GM19351 (cell line): ENCODE measurements around the gene CLDN14.
"Not testable (repeated sequence)": the region's sequence is repeated elsewhere in the genome, so short reads cannot be mapped to it uniquely, and the experiment has no call there.

Source experiments
- ATAC-seq: cut with Tn5 transposase; IDR thresholded peaks from one replicate; pipeline ENCODE4 v1.9.1; 2021; ENCODE audit warnings: mild to moderate bottlenecking, moderate library complexity; ENCODE audit not compliant: unreplicated experiment

Gene CLDN14

DNA sequence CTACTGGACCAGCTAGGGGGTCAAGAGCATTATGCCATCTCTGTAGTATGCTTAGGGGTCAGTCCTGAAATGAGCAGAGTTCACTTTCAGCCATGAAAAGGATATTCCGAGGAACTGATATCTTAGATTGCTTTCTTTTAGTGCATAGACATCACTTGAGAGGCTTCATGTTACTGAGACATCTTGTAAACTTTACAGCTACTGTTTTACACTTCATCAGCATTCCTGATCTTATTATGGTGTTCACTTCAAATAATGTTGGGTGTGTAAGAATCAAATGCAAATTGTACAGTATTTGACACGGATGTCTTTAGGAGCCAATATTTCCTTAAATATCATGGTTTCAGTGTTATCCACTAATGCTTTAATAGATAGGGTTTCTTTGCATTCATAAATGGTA, 22.4 kb upstream of the CLDN14 start:
- no peak for ATAC-seq

DNA sequence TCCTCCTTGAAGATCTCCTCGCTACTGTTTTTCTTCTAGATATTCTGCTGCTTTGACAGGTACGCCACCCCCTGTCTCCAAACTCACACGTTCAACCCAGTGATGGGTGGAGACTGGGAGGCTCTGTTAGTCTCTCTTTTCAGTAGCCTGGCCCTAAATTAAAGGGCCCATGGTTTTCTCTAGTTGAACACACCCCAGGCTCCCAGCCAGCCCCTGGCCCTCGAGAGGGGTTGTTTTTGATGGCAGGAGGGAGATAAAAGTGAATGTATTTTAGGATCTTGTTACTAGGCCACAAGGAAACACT, 21.6 kb upstream of the CLDN14 start:
- ATAC-seq, result no peak

DNA sequence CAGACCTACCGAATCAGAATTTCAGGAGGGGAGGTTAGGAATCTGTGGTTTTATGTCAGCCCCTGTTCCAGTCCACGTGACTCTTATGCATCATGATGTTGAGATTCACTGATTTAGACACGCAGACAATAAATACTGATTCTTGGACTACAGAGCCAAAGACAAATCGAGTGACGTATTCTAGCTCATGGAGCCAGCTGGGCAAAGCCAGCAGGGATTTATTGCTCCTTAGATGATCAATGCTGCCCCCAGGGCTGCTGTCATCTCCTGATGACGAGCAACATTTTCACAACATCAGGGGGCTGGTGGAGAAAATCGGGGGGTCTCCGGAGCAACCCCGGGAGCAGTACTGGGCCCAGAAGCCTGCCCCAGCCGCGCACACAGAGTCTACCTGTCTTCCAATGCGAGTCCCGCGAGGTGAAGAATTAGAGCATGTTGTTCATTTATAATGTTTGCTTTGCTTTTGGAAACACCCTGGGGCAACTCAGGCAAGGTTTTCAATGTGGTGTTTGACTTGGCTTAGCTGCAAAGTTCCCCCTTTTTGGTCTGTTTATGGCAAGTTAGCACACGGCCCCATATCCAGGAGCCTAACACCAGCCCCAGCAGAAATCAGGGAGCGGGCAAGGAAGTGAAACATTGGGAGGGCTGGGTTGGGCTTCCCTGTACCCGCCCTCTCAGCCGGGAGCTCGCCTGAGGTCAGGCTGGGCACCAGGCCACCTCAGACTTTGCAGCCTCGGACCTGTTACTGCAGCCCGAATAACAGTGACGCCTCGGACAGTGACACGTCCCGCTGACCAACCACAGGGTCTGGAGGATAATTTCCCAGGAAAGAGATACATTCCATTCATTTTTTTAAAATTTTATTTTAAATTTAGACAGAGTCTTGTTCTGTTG, 19.9 kb upstream of the CLDN14 start:
- ATAC-seq, result no peak

DNA sequence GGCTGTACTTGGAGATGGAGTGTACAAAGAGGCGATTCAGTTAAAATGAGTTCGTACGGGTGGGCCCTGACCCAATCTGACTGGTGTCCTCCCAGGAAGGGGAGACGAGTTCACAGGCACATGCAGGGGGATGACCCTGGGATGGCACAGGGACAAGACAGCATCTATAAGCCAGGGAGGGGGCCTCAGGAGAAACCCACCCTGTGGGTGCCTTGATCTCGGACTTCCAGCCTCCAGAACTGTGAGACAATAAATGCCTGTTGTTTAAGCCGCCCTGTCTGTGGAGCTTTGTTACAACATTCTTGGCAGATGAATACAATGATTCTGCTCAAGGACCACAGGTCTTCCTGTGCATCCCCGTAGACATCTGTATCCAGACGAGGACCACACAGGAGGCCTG, 14.6 kb upstream of the CLDN14 start:
- no peak for ATAC-seq

DNA sequence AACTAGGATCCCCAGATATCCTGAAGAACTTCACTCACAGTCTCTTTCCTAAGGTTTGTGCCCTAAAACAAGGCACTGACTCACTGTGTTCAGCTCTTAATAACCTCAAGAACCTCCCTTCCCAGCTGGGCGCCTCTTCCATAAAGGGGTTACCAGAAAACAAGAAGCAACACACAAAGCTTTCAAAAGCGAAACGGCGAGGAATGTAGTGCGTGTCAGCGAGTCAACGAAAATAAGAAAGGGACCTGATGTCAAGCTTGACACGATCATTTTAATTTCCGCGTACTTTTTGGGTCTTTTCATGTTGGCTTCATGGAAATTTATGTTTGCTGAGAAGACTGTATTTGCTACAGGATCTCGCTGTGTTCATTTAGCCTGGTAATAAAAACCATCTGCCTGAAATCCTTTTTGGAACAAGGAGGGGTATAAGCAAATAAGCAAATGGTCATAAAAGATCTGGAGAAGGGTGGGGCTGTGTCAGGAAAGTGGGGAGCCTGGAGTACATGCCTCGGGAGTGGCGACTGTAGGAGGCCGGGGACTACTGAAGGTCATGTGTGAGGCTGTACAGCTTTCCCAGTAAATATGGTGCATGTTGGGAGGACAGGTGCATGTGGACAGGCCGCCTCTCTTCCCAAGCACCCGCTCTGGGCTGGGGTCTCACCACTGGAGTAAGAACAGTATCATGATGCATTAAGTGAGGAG, 11.4 kb upstream of the CLDN14 start:
- ATAC-seq, result no peak

DNA sequence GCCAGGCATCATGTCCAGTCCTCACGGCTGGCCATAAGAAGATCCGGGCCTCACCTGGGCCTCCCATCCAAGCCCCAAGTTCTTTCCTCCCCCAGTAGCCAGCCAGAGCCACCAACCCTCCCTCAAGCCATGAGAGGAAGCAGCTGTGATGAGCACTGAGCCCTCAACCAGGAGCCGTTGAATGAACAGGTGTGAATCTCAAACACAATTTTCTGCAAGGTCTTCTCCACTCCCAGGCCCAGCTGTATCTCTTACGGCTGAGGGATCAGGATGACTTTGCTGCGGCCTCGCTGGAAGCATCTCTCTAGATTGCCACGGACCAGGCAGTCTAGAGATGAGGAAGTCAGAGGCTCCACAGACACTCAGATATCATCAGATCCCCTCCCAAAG, 9.8 kb upstream of the CLDN14 start:
- no peak for ATAC-seq

DNA sequence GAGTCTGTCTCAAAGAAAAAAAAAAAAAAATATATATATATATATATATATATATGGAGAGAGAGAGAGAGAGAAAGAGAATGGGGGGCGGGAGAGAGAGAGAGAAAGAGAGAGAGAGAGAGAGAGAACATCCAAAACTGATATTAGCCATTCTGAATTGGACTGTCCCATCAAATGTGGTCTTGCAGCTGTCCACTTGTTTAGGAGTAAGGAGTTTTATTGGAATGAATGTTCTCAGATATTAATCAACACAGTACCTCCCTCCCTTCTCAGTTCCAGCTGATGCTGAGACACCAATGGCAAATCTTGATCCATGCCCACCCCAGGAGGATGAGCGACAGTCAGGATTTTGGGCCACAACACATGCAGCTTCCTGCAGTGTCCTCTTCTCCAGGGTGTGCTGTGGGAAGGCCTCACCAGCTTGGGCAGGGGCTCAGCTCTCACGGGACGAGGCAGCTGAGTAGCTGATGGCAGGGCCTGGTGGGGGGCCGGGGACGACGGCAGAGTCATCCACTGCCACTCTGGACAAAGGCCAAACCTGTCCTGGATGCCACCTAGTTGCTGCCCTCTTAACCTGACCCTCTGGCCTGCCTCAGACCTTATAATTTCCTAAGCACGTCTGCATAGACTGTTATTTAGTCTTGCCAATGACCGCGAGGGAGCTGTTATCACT, 9.3 kb upstream of the CLDN14 start:
- ATAC-seq, result no peak

DNA sequence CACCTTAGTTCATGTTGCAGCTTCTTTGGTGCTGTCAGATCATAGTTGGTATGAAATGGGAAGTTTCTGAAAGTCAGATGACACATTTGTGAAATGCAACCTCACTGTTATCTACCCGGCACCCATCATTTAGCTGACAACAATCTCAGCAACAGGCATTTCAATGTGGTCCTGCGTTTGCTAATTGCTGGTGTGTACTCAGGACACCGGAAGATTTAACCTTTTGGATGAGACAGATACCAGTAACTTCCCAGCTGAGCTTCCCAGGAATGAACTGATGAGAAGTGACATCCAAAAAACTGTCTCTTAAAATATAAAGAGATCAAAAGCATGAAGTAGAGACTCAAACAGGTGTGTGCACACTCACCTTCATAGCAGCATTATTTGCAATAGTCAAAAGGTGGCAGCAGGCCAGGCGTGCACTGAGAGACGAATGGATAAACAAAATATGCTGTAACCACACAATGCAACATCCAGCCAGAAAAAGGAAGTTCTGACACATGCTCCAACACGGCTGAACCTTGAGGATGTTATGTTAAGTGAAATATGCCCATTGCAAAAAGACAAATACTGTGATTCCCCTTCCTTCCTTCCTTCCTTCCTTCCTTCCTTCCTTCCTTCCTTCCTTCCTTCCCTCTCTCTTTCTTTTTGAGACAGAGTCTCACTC, 7.9 kb upstream of the CLDN14 start:
- no peak for ATAC-seq

DNA sequence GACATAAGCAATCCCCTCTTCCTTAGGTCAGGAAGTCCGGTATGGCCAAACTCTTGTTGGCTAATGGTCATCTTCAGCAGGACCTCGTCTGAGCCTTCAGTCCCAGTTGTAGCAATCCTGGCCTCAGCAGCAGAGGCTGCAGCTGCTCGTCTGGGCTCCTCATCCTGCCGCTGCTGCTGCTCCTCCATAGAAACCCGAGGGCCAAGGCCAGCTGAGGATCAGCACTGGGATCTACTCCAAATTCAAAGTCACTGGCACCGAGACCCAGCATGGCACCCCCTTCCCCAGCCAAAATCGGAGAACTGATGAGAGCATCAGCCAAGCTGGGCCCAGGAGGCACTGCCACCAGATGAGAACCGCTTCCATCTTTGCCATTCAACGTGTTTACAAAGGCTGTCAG, 6.3 kb upstream of the CLDN14 start:
- ATAC-seq, result no peak

DNA sequence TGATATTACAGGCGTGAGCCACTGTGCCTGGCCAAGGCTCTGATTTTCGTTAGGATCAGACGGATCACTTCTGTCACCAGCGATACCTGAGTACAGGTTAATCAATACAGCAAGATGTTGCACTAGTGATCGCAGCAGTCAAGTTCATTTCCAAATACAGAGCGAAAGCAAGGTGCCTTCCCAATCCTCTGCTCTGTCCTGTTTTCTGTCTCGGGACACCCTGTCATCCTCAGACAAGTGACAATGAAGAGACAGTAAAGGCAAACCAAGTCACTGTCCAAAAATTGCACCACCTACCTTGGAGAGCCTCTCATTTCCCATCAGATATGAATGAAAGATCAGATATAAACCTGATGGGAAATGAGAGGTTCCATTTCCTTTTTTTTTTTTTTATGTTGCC, 5.6 kb upstream of the CLDN14 start:
- no peak for ATAC-seq

DNA sequence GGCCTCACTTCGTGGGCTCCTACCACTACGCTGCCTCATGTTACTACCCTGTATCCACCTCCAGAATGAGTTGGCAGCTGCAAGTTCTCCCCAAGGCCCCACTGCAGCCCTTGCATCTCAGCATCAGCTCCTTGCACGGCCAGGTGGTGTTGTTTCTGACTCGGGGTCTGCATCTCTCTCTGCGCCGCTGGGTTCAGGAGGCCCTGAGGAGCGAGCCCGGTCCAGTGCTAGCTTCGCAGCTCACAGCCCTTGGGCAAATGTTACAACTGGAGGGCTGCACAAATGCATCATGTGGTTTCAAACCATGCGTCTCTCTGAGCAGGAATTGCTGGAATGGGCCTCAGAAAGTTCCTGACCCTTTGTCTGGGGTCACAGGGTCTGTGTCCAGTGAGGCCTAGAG, 3.2 kb upstream of the CLDN14 start:
- ATAC-seq, result no peak

DNA sequence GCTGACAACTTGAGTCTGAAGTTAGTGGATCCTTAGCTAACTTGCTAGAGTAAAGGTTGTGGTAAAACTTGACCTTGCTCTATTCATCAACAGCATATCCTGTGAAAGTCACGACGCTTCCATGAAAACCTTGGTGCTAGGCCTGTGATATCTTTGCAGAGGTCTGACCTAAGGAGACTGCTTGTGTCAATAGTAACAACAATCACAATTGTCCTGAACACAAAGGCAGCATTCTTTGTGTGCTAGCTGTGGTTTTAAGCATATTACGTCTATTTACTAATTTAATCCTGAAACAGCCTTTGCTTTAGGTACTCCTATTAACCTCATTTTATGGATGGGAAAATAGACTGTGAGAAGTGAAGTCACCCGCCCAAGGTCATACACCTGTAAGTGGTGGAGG, 2.8 kb upstream of the CLDN14 start:
- no peak for ATAC-seq

DNA sequence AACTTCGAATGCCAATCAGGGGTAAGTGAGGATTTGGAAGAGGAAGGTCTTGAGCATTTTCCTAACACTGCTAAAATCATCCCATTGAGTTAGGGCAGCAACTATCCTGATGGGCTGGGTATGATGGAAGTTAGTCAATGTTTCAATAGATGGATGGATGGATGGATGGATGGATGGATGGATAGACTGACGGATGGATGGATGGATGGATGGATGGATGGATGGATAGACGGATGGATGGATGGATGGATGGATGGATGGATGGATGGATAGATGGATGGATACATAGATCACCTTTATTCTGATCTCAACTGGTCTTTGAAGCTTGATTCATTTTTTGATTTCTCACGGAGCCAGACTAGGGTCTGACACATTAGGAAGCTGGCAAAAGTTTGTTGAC, 2.3 kb upstream of the CLDN14 start:
- no peak for ATAC-seq

DNA sequence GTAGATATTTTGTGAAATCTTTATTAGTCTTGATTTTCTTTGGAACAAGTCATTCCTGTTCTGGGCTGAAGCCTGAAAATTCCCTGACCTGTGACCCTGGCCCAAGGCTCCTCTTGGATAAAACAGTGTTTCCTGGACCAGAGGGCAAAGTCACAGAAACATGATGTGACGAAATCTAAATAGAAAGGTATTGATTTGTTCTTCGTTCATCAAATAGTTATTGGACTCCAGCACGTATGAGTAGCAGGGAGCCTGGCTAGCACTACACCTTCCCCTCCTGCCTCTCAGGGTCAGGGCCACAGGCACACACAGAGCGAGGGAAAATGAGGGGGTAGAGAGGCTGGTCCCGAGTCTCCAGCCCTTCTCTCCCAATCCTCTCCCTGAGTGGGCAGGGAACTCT, 1.7 kb upstream of the CLDN14 start:
- ATAC-seq, result no peak

DNA sequence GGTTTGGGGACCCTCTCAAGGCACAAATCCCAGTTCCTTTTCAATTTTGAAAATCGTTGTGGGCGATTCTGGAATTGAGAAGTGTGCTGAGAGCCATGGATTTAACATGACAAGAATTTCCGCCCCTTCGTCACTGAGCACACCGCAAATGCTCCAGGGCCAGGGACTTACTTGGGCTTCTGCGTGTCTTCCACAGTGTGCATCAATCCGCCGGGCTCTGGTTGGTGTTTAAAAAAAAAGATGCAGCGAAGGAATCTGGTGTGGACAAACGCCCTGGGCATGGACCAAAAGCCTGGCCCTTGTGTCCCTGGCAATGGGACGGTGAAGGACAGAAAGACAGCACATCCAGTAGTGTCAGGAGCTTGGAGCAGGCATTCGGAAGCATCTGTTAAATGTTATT, 696 bp upstream of the CLDN14 start:
- ATAC-seq, result no peak

DNA sequence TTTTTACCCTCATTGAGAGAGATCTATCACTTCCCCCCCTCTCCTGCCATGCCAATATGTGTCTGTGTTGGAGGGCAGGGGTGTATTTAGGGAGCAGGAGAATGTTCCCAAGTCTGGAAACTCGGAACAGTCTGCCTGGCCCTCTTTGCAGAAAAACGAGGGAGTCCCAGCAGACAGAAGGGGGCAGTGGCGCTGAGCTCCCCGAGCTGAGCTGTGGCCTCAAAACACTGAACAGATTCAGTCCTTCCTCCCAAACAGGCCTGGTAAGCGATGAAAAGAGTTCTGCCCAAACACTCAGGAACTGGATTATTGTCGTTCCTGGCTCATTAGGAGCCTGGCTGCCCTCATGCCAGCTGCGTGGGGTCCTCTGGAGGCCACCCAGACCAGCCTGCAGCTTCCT, 981 bp downstream of the CLDN14 start:
- ATAC-seq, result no peak

DNA sequence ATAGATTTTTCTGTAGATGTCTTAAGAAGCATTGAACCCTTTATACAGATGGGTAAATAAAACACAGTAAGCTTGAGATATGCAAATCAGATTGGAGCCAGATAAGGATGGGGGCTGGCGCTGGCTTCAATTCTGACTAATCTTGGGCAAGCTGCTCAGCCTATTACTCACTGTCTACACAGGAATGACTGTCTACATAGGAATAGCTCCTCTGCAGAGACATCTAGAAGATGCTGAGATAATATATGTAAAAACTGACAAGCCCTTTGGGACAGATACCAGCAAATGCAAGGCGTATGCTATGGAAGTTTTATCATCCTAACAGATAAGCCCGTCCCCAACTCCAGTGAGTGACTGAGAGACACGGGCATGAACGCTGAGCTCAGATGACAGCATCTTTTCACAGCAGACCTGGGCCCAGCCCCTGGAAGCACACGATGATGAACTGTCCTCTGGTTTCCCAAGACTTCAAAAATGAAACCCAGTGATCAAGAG, 1.7 kb downstream of the CLDN14 start:
- ATAC-seq, result no peak

DNA sequence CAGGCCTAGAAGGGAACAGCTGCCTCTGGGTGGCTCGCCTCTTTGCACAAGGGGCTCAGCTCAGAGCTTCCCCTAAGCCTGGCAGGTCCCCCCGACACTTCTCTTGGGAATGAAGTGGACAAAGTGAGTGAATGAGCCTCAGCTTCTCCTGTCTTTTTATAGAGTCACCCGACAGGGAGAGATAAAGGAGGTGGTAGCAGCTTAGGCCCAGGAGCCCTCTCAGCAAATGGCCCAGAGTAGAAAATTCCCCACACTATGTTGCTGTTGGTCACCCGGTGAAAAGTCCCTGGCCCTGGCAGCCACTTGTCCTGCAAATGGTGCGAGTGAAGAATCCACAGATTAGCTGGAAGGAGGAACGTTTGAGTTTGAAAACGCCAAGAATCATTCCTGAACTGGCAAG, 2.4 kb downstream of the CLDN14 start:
- ATAC-seq, result no peak

DNA sequence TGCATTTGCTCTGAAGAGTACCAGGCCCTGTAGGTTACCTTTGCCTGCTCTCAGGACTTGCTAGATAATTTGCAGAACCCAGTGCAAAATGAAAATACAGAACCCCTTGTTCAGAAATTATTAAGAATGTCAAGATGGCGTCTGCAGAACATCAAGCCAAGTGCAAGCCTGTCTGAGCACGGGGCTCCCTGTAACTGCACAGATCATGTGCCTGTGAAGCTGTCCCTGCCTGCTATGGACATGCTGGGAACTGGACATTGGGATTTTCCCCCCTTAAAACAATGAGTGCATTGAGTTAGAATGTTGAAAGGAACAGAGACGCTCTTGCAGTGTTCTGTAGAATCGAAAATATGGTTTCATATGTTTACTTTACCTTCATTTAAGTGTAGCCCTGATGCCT, 2.9 kb downstream of the CLDN14 start:
- no peak for ATAC-seq

DNA sequence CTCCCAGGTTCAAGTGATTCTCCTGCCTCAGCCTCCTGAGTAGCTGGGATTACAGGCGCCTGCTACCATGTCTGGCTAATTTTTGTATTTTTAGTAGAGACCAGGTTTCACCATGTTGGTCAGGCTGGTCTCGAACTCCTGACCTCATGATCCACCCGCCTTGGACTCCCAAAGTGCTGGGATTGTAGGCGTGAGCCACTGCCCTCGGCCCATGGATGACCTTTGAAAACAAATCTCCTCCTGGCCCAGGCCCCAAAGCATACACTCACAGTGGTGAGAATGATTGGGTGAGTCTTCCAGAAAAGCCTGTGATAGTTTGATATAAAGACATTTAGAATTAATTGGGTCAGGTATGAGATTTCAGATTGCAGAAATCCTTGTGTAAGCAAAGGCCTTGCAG, 3.4 kb downstream of the CLDN14 start:
- ATAC-seq, result not testable (repeated sequence)

DNA sequence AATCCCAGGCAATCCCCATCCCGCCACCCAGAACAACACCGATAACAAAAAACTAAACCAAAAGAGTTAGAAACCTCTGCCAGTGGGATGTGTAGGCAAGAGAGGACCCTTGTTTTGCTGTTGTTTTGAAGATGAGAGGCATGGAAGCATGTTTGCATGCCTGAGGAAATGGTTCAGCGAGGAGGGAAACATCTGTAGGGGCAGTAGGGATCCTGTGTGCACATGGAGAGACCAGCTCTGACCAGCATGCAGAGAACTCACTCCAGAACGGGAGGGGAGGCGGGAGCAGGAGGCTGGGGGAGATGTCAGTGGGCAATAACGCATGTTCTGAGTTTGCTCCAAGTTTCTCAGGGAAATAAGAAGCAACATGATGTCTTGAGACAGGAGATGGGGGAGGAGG, 5.3 kb downstream of the CLDN14 start:
- no peak for ATAC-seq
